Astrocyte of the hippocampus (primary cell): ENCODE data around the gene RNF208.

Source experiments
- DNase-seq: peaks from one replicate; pipeline ENCODE4 v3.0.0; 2011; ENCODE audit warnings: low read depth, low spot score

The RNF208 gene, protein sequence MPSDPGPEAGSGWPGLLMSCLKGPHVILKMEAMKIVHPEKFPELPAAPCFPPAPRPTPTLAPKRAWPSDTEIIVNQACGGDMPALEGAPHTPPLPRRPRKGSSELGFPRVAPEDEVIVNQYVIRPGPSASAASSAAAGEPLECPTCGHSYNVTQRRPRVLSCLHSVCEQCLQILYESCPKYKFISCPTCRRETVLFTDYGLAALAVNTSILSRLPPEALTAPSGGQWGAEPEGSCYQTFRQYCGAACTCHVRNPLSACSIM

DNA sequence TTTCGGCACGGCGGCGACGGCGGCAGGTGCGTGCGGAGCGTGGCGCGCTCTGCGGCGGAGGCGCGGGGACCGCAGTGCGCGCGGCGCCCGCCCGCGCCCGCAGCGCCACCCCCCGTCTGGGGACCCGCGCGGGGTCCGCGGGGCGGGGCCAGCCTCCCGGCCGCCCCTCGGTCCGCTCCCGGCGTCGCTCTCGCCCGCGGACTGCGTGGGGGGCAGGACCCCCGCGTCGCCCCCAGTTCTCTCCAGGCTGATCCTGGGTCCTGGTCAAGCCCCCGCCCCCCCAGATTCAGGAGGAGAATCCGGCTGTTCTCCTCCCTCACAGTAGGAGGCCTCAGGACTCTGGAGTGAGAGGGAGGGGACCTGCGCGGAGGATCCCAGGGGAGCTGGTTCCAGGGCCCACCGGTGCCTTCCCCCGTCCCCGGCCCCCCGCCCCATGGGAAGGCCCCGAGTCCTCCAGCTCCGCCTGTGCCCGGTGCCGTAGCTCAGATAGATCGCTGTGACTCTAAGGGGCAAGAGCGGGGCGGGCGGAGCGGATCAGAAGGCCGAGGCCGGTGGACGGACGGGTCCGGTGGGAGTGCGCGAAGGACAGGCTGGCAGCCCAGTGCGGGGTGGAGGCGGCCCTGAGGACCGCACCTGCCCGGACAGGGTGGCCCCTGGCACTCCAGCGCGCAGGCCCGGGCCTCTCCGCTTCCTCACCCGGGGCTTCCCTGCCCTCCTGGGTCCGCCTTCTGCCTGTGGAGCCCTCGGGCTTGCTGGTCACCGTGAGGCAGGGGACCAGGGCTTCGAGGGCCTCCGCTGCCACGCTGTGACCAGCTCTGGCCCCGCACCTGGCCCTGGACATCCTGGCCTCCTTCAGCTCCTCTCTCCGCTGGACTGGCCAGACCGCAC lies at the start of gene RNF208:
RNF208 (minus strand) TSS at position 51 of the 888 bp plus-strand sequence. CDS start 1,028 bp downstream, outside the sequence.
- DNase-seq, result peak; percentile 43

DNA sequence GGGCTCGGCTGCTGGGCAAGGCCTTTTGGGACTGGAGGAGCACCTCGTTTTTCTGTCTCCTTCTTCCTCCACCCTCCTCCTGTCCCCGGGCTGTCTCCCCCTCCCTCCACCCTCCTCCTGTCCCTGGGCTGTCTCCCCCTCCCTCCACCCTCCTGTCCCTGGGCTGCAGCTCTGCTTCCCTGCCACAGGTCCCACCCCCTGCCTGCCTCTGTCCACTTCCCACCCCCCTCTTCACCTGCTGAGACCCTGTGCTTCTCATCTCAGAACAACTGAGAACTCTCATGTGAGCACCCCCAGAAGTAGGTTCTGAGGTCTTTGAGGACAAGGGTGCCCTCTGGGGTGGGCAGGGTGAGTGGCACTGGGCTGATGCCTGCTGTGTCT lies 49.6 kb upstream of the RNF208 start:
- no peak for DNase-seq

DNA sequence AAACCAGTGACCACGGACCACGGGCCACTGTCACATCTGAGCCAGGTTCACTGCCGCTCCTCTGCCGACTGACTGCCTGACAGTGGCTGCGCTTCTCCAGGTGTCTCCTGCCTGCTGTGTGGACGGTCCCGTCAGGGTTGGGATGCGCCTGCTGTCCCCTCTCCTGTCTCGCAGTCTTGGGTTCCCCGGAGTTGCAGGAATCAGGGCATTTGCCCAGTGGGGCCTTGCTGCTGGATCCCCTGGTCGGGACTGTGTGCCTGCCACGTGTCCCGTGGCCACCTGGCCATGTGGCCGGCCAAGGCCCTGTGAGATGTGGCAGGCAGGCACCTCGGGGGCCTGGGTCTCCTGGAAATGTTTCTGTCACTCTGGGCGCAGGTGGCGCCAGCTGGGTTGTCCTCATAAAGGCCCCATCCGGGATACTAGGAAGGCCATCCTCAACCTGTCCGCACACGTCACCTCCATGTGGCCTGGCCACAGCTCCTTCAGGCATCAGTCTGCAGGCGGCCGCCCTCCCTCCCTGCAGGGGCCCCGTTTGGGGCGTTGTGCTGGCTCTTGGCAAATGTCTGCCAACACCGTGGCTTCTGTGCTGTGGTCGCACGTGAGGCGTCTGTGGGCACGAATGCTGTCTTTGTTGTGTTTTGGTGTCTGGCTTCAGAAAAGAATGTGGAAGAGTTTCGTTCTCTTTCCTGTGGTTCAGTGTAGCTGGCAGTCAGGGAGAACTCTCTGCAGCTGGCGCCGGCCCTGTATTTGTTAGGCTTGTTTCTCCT lies 49.1 kb upstream of the RNF208 start:
- DNase-seq, result peak; percentile 82

DNA sequence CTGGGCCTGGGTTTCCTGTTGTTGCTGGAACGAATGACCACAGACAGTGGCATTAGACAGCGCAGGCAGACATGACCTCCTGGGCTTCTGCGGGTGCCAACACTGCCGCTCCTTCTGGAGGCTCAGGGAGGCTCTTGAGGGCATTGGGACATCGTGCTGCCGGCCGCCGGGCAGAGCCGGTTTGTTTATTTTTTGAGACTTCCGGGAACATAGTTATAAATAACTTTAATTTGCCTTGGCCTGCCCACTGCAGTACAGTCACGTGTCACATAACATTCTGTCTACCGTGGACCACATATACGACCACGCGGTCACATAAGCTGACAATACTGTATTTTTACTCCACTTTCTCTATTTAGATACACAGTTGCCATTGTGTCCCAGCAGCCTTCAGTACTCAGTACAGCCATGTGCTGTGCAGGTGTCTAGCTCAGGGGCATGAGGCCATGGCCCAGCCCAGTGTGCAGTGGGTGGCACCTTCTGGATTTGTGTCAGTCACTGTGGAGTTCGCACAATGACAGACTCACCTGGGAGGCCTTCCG lies 47.3 kb upstream of the RNF208 start:
- no peak for DNase-seq

DNA sequence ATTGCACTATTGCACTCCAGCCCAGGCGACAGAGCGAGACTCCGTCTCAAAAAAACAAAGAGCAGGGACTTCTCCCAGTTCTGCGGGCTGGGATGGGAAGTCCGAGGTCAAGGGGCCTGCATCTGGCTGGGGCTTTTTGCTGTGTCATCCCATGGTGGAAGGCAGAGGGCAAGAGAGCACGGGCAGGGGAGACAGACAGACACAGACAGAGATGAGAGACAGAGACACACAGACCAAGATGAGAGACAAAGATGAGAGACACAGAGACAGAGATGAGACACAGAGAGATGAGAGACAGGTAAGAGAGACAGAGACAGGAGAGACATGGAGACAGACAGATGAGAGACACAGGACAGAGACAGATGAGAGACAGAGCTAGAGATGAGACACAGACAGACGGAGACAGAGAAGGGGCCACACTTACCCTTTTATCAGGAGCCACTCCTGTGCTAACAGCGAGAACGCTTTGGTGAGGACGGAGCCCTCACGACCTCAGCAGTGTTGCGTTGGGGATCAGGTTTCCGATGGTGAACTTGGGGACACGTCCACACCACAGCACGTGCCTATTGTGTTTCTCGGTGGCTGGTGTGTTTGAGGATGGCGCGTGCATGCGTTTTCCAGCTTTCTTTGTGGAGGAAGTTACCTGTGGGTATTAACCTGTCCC lies 46.6 kb upstream of the RNF208 start:
- no peak for DNase-seq

DNA sequence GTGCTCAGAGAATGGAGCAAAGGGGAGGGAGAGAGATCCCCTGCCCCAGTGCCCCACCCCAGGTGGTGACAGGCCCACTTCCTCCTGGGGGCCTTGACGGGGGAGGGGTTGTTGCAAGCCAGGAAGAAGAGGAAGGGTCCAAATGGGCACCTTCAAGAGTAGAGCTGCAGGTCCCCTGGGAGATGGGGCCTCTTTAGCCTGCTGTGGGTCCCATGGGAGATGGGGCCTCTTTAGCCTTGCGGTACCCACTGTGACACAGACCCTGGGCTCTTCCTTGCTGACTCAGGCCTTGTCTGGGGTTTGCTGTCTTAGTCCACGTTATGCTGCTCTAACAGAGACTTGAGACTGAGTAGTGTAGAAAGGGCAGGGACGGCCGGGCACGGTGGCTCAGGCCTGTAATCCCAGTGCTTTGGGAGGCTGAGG lies 45.9 kb upstream of the RNF208 start:
- no peak for DNase-seq

DNA sequence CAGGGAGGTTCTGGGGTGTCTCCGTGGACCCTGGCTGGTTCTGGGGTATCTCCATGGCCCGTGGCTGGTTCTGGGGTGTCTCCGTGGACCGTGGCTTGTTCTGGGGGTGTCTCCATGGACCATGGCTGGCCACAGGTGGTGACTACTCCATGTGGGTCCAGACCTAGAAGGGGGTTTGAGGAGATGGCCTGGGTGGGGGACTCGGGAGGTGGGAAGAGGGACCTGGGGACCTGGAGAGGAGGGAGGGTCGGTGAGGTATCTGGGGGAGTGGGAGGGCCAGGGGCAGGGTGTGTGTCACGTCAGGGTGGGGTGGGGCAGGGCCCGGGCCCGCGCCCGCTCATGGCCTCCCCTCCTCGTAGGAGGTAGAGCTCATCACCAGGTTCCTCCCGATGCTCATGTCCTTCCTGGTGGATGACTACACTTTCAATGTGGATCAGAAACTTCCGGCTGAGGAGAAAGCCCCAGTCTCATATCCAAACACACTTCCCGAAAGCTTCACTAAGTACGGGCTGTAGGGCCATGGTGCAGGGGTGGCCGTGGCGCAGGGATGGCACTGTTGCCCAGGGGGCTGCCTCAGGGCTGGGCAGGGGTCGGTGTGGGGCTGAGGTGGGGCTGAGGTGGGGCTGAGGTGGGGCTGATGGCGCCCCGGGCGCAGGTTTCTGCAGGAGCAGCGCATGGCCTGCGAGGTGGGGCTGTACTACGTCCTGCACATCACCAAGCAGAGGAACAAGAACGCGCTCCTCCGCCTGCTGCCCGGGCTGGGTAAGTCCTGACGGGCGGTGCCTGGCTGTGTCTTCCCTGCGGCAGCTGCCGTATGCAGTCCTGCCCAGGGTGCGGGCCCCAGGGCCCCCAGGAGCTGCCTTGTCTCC lies 44.8 kb upstream of the RNF208 start:
- DNase-seq, result no peak

DNA sequence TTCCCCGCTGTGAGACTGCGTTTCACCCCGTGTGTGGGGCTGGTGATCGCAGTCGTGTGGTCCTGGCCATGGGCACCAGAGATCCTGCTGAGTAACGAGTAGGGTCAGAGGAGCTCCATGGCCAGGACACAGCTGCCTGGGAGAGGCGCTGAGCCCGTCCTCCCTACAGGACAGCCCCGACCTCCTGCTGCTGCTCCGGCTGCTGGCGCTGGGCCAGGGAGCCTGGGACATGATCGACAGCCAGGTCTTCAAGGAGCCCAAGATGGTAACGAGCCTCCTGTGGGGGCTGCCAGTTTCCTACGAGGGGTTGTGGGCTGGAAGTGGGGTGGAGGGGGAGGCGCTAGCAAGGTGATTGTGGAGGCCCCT lies 44.1 kb upstream of the RNF208 start:
- DNase-seq, result no peak

DNA sequence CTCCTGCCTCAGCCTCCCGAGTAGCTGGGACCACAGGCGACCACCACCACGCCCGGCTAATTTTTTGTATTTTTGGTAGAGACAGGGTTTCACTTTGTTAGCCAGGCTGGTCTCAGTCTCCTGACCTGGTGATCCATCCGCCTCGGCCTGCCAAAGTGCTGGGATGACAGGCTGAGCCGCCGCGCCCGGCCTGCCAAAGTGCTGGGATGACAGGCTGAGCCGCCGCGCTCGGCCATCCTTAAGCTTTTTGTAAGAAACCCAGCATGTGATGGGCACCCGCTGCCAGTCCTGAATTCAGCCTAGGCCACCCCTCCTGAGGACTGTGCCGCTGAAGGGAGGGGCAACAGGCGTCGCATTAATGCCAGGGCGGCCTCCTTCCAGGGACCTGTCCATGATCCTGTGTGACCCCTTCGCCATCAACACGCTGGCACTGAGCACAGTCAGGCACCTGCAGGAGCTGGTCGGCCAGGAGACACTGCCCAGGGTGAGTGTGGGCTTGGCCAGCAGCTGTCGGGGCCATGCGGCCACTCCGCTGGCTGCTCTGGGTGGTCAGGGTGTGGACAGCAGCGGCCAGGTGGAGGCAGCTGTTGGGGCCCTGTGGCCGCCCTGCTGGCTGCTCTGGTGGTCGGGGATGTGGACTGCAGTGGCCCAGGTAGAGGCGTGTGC lies 43.6 kb upstream of the RNF208 start:
- DNase-seq, result no peak

DNA sequence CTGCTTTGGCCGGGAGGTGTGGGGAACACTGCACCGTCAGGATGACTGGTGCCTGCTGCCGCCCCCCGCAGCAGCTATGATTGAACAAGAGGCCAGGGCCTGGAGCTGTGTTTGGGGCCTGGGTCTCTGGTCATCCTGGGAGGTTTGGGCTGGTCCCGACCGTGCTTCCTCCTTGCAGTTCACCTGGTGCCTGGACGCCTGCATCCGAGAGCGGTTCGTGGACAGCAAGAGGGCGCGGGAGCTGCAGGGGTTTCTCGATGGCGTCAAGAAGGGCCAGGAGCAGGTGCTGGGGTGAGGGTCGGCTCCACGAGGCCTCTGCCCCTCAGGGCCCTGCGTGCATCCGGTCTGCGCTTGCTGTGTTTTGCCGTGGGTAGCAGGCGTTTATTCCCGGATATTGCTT lies 42.0 kb upstream of the RNF208 start:
- DNase-seq, result no peak

DNA sequence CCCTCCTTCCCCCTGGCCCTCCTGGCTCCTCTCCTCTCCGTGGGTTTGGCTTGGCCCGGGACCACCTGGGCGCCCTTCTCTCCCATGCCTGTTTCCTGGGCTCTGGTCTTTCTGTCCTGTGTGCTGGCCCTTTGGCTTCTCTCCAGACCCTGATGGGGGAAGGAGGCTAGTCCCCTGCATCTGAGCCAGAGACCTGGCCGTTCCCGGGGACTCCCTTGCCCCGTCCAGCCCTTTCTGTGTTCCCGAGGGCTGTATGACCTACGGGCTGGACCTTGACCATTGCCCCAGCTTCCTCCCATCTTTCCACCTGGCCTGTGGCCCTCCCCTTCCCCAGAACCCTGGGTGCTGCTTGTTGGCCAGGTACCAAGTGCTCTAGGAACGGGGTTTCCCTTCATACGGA lies 41.5 kb upstream of the RNF208 start:
- DNase-seq, result no peak

DNA sequence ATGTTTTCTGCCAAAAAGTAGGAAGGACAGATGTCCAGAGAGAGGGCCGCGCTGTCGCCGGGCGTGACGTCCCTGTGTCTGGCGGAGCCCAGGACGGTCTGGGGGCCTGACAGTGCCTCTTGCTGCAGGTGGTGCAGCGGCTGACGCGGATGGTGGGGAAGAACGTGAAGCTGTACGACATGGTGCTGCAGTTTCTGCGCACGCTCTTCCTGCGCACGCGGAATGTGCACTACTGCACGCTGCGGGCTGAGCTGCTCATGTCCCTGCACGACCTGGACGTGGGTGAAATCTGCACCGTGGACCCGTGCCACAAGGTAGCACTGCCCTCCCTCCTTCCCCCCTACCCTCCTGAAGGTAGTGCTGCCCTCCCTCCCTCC lies 40.9 kb upstream of the RNF208 start:
- no peak for DNase-seq

DNA sequence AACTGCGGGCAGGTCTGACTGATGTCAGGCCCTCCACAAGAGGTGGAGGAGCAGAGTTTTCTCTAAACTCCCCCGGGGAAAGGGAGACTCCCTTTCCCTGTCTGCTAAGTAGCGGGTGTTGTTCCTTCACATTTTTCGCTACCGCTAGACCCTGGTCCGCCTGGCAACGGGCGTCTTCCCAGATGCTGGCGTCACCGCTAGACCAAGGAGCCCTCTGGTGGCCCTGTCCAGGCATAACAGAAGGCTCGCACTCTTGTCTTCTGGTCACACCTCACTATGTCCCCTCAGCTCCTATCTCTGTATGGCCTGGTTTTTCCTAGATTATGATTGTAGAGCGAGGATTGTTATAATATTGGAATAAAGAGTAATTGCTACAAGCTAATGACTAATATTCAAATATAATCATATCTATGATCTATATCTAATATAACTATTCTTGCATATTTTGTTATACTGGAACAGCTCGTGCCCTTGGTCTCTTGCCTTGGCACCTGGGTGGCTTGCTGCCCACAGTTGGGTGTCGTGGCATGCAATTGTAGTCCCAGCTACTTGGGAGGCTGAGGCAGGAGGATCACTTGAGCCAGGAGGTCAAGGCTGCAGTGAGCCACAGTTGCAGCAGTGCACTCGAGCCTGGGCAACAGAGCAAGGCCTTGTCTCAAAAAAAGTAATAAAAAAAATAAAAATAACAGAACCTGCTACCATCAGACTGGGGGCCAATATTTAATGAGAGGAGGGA lies 40.3 kb upstream of the RNF208 start:
- peak; percentile 70 for DNase-seq

DNA sequence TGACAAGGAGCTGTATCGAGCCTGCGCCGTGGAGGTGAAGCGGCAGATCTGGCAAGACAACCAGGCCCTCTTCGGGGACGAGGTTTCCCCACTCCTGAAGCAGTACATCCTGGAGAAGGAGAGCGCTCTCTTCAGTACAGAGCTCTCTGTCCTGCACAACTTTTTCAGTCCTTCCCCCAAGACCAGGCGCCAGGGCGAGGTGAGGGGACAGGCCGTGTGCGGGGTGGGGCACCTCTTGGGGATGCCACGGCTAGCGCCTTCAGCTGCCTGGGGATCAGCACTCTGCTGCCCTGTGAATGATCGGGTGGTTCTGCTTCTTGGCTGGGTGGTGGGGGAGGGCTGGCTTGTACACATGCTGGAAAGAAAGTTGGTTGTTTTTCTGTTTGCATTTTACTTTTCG lies 34.8 kb upstream of the RNF208 start:
- no peak for DNase-seq

DNA sequence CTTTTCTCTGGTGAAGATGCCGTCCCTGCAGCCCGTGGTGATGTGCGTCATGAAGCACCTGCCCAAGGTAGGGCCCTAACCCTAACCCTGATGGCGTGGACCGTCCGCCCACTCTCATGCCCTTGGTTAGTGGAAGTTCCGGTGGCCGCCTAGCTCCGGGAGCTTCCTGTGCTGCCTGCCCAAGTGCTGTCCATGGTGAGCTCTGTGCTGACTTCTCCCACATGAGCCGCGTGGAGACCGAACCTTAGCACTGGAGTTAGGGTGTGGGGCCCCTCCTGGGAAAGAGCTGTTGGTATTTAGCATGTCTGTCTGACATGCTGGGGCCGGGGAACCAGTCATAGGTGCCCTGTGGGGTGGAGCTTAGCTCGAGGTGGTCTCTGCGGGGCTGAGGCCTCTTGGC lies 34.3 kb upstream of the RNF208 start:
- DNase-seq, result no peak

DNA sequence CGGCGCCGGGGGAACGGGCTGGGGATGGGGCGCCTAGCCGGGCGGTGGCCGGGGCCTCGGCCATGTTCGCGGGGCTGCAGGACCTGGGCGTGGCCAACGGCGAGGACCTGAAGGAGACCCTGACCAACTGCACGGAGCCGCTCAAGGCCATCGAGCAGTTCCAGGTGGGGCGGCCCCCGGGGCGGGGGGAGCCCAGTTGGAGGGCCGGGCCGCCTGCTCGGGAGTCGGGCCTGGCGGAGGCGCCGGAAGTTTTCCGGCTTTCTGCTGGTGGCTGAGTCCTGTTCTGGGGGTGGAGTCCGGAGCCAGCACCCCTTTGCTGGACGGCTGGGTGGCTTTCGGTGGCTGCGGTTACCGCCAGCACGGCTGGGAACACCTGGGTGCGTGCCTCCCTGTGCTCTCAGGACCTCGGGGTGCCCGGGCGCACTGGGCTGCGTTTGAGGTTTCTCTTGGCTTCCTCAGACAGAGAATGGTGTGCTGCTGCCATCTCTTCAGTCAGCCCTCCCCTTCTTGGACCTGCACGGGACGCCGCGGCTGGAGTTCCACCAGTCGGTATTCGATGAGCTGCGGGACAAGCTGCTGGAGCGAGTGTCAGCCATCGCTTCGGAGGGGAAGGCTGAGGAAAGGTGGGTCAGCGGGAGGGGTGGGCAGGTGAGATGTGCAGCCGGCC lies 33.5 kb upstream of the RNF208 start:
- no peak for DNase-seq

DNA sequence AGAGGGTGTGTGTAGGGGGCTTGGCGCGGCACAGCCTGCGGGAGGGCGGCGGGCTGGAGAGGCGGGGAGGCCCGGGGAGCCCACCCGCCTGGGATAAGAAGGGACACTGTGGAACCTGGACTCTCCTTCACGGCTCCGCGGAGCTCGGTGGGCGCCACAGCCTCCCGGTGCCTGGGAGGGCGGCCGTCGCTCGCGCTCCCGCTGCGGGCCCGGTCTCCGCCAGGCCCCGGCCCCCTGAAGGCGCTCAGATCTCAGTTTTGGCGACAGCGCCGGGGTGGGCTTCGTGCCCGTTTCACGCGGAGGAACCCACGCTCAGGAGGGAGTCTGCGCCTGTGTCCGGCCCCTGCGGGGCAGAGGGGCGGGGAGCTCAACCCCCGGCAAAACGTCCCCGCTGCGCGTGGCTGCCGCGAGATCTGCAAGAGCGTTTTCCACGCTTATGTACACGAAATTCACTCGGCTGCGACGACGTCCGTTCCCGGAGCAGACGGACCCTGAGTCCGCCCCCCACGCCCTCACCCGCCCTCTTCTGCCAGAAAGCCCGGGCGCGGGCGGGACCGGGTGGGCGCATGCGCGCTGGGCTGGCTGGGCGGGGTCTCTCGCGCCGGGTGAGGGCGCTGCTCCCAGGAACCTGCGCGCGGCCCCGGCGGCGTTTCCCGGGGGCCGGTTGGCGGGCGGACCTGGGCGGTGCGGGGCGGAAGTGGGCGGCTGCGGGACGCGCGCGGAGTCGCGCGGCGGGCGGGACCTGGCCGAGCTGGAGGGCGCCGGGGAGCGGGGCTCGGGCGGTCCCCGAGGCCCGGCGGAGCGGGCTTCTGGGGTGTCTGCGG lies 32.8 kb upstream of the RNF208 start, which contains the start of gene NELFB:
NELFB (plus strand) TSS at position 704 of the 824 bp plus-strand sequence.
- DNase-seq, result peak; percentile 96
